ENCODE results near the gene KRTCAP2.

KRTCAP2 gene

DNA sequence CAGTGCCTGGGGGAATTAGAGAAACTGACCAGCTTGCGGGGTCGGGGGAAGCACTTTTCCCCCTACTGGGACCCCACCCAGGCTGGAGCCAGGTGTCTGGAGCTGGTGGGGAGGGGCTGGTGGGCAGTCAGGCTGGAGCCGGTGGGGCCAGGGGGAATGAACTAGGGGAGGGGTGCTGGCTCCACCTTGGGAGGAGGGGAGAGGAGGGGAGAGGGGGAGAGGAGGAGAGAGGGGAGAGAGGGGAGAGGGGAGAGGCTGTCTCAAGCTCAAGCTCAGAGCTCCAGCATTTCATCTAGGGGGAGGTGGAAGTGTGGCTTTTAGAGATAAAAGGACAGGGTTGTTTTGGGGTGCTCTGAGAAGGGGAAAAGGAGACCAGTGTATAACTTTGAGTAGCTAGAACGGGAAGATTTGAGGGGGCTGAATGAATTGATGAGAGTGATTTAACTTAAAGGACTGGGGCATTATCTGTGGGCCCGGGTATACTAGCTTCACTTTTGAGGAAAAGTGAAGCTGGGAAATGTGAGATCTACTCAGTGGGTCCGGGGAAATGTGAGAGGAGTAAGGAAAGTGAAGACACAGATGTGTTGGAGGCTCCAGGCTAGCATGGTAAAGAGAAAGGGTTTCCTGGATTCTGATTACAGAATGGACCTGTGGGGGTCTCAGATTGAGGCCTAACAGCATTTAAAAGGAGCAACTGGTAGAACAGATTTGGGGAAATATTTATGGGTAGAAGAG, 42.7 kb downstream of the KRTCAP2 start:
- FAIRE-seq = no peak

DNA sequence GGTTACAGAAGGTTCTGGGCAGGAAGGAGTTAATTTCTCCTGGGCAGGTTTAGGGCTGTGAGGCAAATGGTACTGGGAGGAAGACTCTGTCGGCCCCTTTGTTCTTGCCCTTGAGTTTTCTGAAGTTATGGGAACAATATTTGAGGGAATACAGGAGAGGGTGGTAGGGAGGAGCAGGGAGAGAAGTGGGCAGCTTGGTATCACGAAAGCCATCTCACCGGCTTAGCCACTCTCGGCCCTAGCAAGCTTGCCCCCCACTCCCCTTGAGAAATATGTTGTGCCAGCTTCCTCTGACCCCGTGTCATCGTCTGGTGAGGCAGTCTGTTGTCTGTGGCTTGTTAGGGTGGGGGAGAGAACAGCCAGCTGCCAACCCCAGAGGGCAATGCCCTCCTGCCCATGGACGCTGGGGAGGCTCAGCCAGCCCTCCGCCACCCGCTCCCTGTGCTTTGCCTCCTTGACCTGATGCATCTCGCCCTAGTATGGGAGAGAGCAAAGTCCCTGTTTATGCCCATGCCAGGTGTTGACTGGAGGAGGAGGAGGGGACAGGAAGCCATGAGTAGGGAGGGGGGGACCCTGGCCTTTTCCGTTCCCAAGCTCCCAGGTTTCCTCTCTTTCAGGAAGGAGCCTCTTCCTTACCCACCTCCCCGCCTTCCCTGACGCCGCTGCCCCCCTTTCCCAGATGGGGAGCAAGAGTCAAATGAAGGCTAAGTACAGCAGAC, 44.2 kb downstream of the KRTCAP2 start:
- FAIRE-seq = no peak

GRCh38 chr1:155127967-155128754, 44.9 kb downstream of the KRTCAP2 start:
- no peak for FAIRE-seq

GRCh38 chr1:155127105-155127966, 45.8 kb downstream of the KRTCAP2 start, which contains the start of gene EFNA1:
Gene EFNA1 (plus strand): TSS chr1:155127876. CDS start chr1:155127978, 102 bp downstream.
- FAIRE-seq = no peak

DNA sequence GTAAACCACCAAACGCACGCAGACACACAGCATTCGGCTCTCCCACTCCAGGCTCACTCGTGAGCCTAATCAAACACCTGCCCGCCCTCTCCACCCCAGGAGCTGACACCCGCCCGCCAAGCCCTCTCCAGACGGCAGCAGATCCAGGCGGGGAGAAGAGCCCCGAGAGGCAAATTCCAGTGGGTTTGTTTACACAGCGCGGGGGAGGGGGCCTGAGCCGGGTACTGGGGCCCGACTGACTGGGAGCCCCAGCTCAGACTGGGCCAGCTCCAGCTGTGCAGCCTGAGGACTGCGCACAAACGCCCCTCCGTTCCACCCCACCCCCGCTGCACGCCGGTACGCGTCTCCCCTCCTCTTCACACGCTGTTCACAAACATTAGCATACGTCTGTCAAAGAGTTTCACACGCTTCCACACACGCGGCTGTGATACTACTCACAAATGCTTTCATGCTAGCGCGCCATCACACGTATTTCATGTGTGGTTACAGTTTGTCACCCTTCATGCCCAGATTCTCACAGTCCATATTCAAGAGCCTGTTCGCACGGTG, 46.5 kb downstream of the KRTCAP2 start:
- no peak for FAIRE-seq

GRCh38 chr1:155125946-155126555, 47.1 kb downstream of the KRTCAP2 start:
- FAIRE-seq = no peak

DNA sequence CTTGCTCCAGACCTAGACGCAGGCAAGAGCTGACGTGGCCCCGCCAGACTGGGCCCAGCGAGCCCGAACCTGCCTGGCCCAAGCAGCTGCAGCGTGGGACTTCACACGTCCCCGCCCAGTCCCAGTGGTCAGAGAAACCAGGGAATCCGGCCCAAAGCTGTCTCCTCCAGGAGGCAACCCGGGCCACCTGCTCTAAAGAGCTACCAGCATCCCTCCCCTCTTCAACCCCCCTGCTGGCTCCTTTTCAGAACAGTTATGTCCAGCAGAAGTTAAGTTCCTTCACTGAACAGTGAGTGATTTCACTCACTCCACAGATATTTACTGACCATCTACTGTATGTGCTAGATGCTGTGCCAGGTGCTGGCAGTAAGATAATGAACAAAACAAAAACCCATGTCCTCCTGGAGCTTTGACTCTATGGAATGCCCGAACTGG, 47.6 kb downstream of the KRTCAP2 start:
- FAIRE-seq = no peak

- no peak for FAIRE-seq
These were observed 48.3 kb downstream of the KRTCAP2 start for GRCh38 chr1:155124503-155125463.

DNA sequence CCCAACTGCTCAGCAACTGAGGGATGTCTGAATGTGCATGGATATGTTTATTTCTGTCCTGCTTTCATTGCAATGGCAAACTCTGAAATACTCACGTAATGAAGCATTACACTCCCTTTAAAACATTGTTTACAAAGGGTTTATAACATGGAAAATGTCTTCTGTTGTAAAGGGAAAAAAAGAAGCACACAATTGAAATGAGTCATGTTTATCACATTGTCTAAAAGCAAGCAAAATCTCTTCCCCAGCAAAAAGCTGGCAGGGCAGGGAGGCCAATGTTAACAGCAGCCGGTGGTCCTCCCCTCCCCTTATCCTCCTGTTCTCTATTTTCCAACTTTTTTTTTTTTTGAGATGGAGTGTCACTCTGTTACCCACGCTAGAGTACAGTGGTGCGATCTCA, 49.3 kb downstream of the KRTCAP2 start:
- FAIRE-seq = no peak

- no peak for FAIRE-seq
These were observed 50.8 kb downstream of the KRTCAP2 start for GRCh38 chr1:155122308-155122707.

DNA sequence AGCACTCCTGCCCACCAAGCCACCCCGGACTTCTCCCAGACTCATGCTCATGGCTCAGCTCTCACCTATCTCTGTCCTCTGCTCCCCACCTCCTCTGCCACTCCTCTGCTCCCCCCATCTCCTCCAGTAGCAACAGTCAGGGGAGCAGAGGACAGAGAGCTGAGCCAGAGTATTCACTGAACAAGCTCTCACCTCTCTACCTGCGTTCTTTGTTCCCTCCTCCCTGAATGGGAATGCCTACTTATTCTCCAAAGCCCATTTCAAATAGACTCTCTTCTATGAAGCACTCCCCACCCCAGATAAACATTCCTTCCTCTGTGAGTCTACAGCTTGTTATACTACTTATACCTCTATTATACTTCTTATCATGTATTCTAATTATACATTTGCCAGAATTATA, 51.9 kb downstream of the KRTCAP2 start:
- FAIRE-seq = no peak

DNA sequence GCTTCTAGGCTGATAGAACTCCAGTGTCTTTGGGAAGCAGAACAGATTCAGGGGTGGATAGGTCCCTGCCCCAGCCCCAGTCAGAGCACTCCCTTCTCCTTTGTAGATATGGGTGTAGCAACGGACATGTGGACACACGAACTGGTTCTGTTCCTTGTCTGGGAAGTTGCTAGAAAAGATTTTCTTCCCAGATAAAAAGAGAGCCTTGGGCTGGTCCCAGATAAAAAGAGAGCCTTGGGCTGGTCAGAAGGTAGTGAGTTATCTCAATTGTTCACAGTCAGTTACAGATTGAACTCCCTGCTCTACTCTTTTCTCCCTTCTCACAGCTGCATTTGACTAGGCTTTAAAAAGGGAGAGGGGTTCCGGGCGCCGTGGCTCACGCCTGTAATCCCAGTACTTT, 52.9 kb downstream of the KRTCAP2 start:
- FAIRE-seq = no peak
